NCI-H2081 (cell line): ENCODE measurements around the gene GNPTG.
"Not testable (repeated sequence)": the region's sequence is repeated elsewhere in the genome, so short reads cannot be mapped to it uniquely, and the experiment has no call there.

ENCODE experiments used
- DNase-seq, 2 experiments: peaks; one replicate each; lab custom pipeline; 2025; lab: John Stamatoyannopoulos, UW

Gene GNPTG

DNA sequence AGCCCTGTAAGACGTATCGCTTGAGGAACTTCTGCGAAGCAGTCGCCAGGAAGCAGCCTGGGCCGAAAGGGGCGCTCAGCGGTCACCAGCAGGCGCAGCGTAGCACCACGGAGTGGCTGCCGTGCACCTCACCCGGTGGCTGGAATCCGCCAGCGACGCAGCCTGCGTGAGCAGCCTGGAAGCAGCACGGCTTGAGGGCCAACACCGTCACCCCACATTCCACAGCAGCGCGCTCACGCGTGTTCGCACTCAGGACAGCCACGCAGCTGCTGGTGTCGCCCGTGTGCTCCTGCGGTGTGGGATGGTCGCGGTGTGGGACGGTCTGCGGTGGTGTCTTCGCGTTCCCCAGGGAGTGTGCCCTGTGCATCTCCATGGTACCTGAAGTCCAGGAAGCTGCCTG, 32.7 kb upstream of the GNPTG start:
- DNase-seq, result no peak

DNA sequence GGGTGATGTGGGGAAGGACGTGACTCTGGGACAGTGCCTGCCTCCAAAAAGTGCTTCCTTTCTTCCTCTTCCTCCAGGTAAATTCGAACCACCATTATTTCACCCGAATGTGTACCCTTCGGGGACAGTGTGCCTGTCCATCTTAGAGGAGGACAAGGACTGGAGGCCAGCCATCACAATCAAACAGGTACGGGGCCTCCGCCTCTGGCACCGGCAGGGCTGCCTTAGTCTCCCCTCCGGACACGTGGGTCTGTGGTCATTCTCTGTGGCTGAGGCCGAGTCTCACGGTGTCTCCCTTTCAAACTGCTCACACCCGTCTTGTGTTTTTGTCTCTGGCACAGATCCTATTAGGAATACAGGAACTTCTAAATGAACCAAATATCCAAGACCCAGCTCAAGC, 31.6 kb upstream of the GNPTG start:
- DNase-seq, result no peak

- DNase-seq, result no peak
Observed at GRCh38 chr16:1320658-1321240, 31.0 kb upstream of the GNPTG start.

DNA sequence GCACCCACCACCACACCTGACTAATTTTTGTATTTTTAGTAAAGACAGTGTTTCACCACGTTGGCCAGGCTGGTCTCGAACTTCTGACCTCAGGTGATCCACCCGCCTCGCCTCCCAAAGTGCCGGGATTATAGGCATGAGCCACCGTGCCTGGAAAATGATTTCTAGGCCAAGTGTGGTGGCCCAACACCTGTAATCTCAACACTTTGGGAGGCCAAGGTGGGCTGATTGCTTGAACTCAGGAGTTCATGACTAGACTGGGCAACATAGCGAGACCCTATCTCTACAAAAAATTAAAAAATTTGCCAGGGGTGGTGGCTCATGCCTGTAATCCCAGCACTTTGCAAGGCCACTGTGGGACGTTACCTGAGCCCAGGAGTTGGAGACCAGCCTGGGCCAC, 29.3 kb upstream of the GNPTG start:
- no peak for DNase-seq

DNA sequence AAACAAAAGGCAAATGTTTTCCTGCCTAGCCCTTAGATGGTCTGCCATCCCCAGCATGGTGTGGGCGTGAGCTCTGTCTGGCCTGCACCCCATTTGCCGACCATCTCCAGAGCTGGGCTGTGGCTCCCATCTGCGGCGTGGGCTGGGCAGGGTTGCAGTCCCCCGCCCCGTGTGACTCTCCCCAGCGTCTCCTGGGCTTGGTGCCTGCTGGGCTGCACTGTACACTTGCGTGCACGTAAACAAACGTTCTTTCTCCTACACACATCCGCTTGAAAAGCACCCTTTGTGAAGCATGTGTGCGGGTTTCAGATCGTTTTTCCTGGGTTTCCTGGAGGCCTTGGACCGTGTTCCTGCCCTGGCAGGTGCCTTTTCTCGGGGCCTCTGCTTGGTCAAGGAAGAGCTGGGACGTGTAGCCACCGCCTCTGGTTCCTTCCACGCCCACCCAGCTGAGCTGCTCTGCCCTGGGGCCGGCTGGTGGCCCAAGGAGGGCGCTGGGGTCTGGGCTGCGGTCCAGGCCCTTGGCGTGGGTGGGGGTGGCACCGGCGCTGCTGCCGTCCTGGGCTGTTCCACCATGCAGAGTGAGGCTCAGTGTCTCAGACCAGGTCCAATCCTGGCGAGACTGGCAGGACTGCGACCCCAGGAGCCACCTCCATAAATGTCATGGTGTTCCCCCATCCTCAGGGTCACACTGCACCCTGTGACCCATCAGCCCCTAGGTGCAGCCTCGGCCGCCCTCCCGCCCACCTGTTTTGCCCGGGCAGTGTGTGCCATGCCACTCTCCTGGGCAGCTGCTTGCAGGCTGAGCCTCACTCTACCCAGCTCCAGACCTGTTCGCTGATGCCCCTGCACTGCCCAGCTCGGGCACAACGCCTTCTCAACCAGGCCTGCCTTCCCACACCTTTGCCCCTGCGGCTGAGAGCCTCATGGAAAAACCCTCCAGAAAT, 28.2 kb upstream of the GNPTG start:
- no peak for DNase-seq

GRCh38 chr16:1324286-1324826, 27.4 kb upstream of the GNPTG start:
- no peak for DNase-seq

GRCh38 chr16:1325261-1325660, 26.5 kb upstream of the GNPTG start:
- DNase-seq, result no peak

DNA sequence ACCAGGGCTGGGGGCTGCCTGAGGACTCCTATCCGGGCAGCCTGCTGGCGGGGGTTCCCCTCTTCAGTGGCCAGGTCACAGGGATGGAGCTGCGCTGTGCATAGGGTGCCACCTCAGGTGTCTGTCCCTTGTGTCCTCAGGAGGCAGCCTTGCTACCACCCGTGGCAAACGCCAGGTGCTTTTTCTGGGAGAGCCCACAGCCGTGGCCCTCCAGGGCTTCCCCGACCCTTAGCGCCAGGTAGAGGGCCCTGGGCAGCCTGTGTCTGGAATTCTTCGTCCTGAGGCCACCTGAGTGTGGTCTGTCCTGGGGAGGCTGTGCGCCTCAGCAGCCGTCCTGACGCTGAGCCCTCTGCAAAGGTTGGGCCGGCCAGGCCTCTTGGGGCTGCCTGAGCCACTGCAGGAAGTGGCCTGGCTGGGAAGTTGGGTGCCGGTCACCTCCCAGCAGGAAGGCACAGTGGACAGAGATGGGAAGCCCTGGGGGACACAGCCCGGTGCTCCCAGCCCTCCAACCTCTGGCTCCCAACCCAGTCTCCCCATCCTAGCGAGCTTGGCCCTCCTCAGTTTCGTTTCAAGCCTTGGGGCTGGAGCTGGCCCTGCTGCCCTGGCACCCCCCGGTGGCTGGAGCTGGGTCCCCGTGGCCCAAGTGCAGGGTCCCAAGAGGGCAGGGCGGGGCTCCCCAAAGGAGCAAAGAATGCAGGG, 25.9 kb upstream of the GNPTG start:
- DNase-seq, result no peak

DNA sequence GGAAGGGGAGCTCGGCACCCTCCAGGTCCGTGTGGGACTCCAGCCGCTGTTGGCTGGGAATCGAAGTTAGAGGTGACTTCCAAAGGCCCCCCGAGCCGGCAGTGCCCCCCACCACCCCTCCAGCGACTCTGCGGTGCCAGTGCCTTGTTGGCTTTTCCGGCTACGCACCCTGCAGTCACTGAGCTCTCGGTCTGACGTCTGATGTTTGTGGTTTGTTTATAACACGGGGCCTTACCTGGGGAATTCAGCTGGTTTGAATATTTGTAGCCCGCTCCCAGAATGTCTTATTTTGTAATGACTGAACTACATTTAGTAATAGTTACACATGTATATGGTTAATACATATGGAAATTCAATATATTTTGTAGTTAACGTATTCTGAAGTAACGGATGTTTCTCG, 25.3 kb upstream of the GNPTG start:
- DNase-seq, result no peak

- no peak for DNase-seq
Observed at GRCh38 chr16:1326946-1327618, 24.6 kb upstream of the GNPTG start.

GRCh38 chr16:1327619-1327947, 24.1 kb upstream of the GNPTG start:
- DNase-seq, result no peak

- not testable (repeated sequence) for DNase-seq
Observed at GRCh38 chr16:1328136-1328535, 23.6 kb upstream of the GNPTG start.

DNA sequence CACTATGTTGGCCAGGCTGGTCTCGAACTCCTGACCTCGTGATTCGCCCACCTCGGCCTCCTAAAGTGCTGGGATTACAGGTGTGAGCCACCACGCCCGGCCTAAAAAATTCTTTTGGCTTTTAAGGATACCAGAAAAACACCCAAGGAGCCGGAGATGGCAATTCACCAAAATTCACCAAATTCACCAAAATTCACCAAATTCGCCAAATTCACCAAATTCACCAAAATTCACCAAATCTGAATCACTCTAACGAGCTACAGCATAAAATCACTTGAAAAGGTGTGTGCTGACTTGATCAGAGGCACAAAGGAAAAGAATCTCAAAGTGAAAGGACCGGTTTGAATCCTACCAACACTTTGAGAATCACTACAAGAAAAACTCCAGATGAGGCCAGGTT, 22.8 kb upstream of the GNPTG start:
- not testable (repeated sequence) for DNase-seq

GRCh38 chr16:1330260-1330914, 21.3 kb upstream of the GNPTG start:
- no peak for DNase-seq

DNA sequence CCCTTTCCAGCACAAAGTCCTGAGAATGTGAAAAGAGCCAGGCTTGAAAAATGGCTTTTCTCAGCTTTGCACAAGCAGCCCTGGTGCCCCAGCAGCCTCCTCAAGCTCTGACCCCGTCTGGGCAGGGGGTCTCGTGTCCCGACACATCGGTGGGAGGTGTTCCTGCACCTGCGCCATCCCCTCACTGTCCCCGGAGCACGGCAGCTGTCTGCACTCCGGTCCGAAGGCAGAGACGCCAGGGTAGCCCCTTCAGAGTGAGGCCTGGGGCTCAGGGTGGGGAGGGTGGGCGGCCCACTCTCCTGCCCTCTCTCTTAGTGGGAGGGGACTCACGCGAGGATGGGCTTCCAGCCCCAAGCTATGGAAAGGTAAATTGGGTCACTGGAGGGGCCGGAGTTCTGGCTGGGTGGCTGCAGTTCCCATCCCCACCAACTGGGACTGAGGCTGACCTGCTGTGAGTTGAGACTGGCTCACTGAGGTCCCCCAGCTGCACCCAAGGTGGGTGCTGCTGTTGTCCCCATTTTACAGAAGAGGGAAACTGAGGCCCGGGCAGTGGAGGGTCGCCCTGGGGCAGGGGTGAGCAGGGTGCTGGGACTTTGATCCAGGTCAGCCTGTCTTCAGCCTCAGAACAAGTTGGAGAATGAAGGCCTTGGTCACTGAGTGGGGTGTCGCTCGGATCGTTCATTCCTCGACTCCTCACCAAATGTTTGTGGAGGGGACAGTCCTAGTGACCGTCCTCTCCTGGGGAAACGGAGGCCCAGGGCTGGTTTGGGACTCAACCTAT, 20.6 kb upstream of the GNPTG start:
- no peak for DNase-seq

GRCh38 chr16:1331712-1332617, 19.8 kb upstream of the GNPTG start:
- peak; percentile 61 to 73 for DNase-seq

DNA sequence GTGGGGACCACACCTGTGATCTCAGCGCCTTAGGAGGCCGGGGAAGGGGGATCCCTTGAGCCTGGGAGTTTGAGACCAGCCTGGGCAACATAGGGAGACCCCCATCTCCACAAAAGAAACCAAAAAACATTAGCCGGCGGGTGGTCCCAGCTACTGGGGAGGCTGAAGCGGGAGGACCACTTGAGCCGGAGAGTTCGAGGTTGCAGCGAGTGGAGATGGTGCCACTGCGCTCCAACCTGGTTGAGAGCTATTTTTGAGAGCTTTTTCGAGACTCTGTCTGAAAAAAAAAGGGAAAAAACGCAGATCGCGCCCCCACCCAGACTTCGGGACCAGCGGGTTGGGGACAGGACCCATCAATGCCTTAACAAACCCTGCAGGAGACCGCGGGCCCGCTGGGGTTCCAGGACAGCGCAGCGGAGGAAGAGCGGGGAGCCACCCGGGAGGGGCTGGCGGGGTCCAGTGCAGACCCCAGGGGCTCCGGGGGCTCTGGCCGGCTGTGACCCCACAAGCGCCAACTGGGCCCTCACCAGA, 19.0 kb upstream of the GNPTG start:
- DNase-seq, result no peak

DNA sequence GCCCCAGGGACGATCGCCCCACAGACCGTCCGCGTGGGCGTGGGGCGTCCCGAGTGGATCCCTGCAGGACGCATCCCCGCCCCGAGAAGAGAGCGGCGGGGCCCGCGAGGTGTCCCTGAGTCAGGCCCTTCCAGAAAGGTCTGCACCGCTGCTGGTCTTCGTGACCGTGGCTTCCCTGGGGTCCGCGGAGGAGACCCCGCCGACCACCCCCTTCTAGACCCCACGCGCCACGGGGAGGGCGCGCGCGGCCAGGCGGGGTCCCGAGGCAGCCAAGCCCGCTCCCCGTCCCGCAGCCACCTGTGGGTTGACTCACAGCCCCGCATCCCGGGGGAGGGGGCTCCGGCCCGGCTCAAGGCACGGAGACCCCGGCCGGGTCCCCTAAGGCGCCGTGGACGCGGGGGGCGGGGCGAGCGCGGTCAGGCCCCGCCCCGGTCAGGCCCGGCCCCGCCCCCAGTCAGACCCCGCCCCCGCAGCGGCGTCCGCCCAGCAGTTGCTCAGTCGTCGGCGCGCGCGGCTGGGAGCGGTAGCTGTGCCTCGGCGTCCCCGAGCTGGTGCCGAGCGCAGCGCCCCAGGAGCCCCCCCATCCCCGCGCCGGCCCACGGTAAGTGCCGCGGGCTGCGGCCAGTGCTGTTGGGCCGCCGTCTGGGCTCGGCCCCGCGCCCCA, 18.4 kb upstream of the GNPTG start, which contains the start of gene BAIAP3:
Gene BAIAP3 (plus strand): TSS at position 497 of the 664 bp plus-strand sequence. CDS start 4,905 bp downstream, outside the sequence.
- DNase-seq, result no peak
